Naive B cell (primary cell): Measurements from ENCODE around the gene PIGN. TPM values are rescaled to one million over a fixed set of nuclear protein-coding genes. Genes with fewer than 3 reads are reported as not detected.

Source experiments
- ATAC-seq, 2 donors: fragments of 150-1000 bp; cut with Tn5 transposase; 2 replicates each; pipeline ENCODE4 v1.10.0; 2021; ENCODE audit warnings: low read depth in 2 of 2, mild to moderate bottlenecking in 2 of 2, moderate library complexity in 2 of 2
- DNase-seq: peaks from one replicate; pipeline ENCODE4 v3.0.0; 2022
- H3K27ac Mint-ChIP-seq, 6 donors: one replicate each; pipeline ENCODE4 v1.8.0; 2020 to 2022; ENCODE audit warnings: mild to moderate bottlenecking in 6 of 6, mixed read lengths in 6 of 6, moderate library complexity in 5 of 6, inconsistent platforms in 2 of 6
- H3K27me3 Mint-ChIP-seq, 3 donors: one replicate each; pipeline ENCODE4 v1.8.0; 2021 to 2022; ENCODE audit warnings: mixed read lengths in 3 of 3, mild to moderate bottlenecking in 1 of 3
- H3K36me3 Mint-ChIP-seq, 2 donors: one replicate each; pipeline ENCODE4 v1.8.0; 2020 to 2022; ENCODE audit warnings: mixed read lengths in 2 of 2, inconsistent platforms in 1 of 2, mild to moderate bottlenecking in 1 of 2
- H3K4me1 Mint-ChIP-seq, 3 donors: one replicate each; pipeline ENCODE4 v1.8.0; 2020 to 2022; ENCODE audit warnings: mixed read lengths in 3 of 3, inconsistent platforms in 1 of 3, mild to moderate bottlenecking in 1 of 3, moderate library complexity in 1 of 3
- H3K4me3 Mint-ChIP-seq, 8 donors: one replicate each; pipeline ENCODE4 v1.8.0; 2020 to 2022; ENCODE audit warnings: mild to moderate bottlenecking in 8 of 8, mixed read lengths in 8 of 8, moderate library complexity in 8 of 8, inconsistent platforms in 2 of 8
- H3K9me3 Mint-ChIP-seq, 7 donors: one replicate each; pipeline ENCODE4 v1.8.0; 2020 to 2022; ENCODE audit warnings: mixed read lengths in 7 of 7, mild to moderate bottlenecking in 5 of 7, inconsistent platforms in 2 of 7, moderate library complexity in 1 of 7
- polyA plus RNA-seq, 6 donors: library from polyadenylated mRNA; unstranded; fragments of 300-500 nt; fragmentation: Illumina TruSeq; gene quantifications; one replicate each; pipeline ENCODE4 v1.2.3, GENCODE V29; 2021; ENCODE audit warnings: low read depth in 6 of 6

PIGN gene
- polyA plus RNA-seq, 6 donors from 2014 or later = 6.4 to 18.5 (median 14.7) TPM

DNA sequence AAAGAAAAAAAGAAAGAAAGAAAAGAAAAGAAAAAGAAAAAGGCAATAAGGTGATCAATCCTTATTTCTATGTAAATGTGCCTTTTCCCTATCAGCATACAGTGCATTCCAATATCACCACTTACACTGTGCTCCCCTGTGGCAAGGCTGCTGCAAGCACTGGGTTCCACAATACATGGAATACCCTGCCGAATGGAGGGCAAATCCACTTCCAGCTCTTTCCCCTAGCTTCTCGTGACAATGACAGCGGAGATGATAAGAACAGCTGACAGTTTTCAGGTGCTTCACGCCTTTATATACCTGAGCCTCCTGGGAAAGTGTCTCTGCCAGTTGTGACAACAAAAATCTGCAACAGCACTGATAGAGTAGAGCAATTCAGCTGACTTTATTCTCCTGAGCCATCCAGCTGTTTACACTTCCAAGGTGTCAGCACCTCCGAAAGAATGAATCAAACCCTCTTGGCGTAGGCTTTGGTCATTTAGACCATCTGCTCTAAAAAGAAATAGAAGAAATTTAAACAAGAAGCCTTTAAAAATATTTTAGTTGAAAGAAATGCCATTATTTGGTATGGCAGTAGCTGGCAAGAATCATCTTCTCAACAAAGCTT is 158.8 kb downstream of the PIGN start:
- H3K4me3 Mint-ChIP-seq = no peak overlapping the region
- H3K27me3 Mint-ChIP-seq = peaks cover 6 to 20% (median 18%) of the 10 kb centered on the region in 3 donors
- ATAC-seq (no peak), DNase-seq (no peak)
- H3K9me3 Mint-ChIP-seq = peaks cover 0 to 10% (median 0%) of the 10 kb centered on the region in 7 donors
- H3K36me3 Mint-ChIP-seq = no peaks in the 10 kb centered on the region
- H3K4me1 Mint-ChIP-seq = no peaks in the 10 kb centered on the region
- no peak overlapping the region for H3K27ac Mint-ChIP-seq

DNA sequence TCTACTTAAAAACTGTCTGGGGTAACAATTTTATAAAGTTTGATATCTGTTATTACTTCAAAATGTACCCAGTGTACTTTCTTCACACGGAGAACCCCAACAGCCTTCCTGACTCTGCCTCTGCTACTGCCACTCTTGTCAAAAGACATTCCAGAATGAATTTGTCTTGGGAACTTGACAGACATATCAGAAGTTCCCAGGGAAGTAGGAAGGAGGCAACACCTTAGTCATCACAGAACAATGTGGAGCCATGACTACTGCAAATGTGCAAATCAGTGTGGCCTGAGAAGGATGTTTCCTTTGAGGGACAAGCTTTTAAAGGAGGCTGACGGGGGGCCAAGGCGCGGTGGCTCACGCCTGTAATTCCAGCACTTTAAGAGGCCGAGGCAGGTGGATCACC is 160.3 kb downstream of the PIGN start:
- ATAC-seq (no peak), DNase-seq (no peak)
- H3K27ac Mint-ChIP-seq = no peak overlapping the region
- H3K27me3 Mint-ChIP-seq = peaks cover 6 to 20% (median 18%) of the 10 kb centered on the region in 3 donors
- no peaks in the 10 kb centered on the region for H3K4me1 Mint-ChIP-seq
- peaks cover 0 to 8% (median 0%) of the 10 kb centered on the region in 7 donors for H3K9me3 Mint-ChIP-seq
- no peak overlapping the region for H3K4me3 Mint-ChIP-seq
- H3K36me3 Mint-ChIP-seq = no peaks in the 10 kb centered on the region

DNA sequence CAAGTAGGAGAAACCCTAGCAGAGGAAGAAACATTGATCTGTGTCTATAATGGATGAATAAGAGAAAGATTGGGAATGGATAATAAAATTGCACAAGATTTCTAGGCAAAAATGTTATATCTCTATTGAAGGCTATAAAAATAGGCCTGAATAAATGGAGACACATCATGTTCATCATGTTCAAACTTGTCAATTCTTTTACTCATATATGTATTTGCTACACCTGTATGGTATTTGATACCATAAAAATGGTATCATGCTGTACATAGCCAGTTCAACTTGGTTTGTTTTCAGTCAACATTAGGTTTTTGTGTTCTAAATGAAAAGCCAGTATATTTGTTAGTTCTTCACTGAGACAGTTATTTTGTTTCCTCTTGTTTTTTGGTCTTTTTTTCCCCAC is 161.9 kb downstream of the PIGN start:
- peaks cover 0 to 10% (median 0%) of the 10 kb centered on the region in 7 donors for H3K9me3 Mint-ChIP-seq
- H3K27me3 Mint-ChIP-seq = peaks cover 6 to 23% (median 20%) of the 10 kb centered on the region in 3 donors
- no peaks in the 10 kb centered on the region for H3K4me1 Mint-ChIP-seq
- H3K27ac Mint-ChIP-seq = no peak overlapping the region
- no peak overlapping the region for H3K4me3 Mint-ChIP-seq
- no peak for DNase-seq
- H3K36me3 Mint-ChIP-seq = no peaks in the 10 kb centered on the region
- no peak for ATAC-seq

DNA sequence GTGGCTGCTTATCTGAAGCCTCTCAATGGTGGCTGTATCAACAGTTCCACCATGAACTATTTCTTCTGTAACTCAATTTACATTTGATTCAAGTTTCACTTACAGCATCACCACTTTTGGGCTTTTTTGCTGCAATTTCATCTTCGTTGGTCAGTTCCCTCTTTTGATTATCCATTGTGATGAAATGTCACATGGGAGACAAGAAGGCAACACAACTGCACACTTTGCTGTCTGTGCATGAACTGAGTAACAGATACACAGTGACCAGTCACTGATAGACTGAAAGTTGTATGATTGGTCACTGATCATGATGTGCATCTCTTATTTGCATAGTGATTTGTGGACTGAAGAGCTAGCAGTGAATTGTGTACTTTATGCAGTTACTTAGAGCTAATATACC is 163.3 kb downstream of the PIGN start:
- no peak overlapping the region for H3K27ac Mint-ChIP-seq
- DNase-seq (no peak), ATAC-seq (no peak)
- H3K27me3 Mint-ChIP-seq = peaks cover 14 to 28% (median 25%) of the 10 kb centered on the region in 3 donors
- H3K4me1 Mint-ChIP-seq = no peaks in the 10 kb centered on the region
- H3K9me3 Mint-ChIP-seq = peaks cover 0 to 8% (median 0%) of the 10 kb centered on the region in 7 donors
- no peaks in the 10 kb centered on the region for H3K36me3 Mint-ChIP-seq
- no peak overlapping the region for H3K4me3 Mint-ChIP-seq

DNA sequence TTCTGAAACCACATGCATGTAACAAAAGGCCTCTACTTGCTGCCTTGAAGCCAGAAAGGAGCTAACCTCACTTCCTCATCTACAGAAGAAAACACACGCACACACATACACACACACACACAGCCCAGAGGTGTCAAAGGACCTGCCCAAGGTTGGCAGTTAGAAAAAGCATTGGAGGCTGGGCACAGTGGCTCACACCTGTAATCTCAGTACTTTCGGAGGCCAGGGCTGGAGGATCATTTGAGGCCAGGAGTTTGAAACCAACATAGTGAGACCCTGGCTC is 168.2 kb downstream of the PIGN start:
- H3K4me3 Mint-ChIP-seq = no peak overlapping the region
- ATAC-seq (no peak), DNase-seq (no peak)
- no peak overlapping the region for H3K27ac Mint-ChIP-seq
- peaks cover 7 to 19% (median 15%) of the 10 kb centered on the region in 3 donors for H3K27me3 Mint-ChIP-seq
- H3K36me3 Mint-ChIP-seq = no peaks in the 10 kb centered on the region
- peaks cover 0 to 8% (median 0%) of the 10 kb centered on the region in 7 donors for H3K9me3 Mint-ChIP-seq
- H3K4me1 Mint-ChIP-seq = no peaks in the 10 kb centered on the region

DNA sequence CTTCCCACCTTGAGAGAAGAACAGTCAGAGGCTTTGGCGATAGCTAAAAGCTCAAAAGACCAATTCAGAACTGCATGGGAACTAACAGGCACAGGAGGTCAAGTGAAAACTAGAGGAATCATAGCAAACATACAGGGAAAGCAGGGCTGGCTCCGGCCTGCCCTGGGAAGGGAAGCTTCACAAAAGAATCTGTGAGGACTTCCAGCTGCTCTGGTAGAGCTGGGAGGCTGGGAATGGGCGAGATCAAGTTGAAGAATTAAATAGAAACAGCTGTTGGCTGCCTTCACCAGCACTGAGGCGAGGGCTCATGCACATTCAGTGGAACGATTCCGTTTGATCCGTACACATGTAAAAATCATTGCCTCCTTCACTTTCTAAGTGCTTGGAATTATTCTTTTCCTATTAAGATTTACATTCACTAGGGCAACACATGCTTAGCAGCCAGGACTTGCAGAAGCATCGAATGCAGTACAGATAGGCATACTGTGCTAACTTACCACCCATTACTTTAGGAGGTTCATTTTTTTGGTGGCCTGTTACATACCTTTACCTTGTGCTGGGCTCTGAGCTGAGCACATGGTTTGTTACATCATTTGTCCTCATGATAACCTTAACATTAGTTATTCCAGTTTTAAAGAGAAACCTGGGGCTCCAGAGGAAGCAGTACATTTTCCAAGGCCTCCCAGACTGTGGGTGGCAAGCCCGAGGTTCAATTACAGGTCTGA is 168.7 kb downstream of the PIGN start:
- DNase-seq (no peak), ATAC-seq (no peak)
- H3K4me3 Mint-ChIP-seq = no peak overlapping the region
- peaks cover 7 to 19% (median 15%) of the 10 kb centered on the region in 3 donors for H3K27me3 Mint-ChIP-seq
- H3K4me1 Mint-ChIP-seq = no peaks in the 10 kb centered on the region
- H3K27ac Mint-ChIP-seq = no peak overlapping the region
- no peaks in the 10 kb centered on the region for H3K36me3 Mint-ChIP-seq
- peaks cover 0 to 8% (median 0%) of the 10 kb centered on the region in 7 donors for H3K9me3 Mint-ChIP-seq

DNA sequence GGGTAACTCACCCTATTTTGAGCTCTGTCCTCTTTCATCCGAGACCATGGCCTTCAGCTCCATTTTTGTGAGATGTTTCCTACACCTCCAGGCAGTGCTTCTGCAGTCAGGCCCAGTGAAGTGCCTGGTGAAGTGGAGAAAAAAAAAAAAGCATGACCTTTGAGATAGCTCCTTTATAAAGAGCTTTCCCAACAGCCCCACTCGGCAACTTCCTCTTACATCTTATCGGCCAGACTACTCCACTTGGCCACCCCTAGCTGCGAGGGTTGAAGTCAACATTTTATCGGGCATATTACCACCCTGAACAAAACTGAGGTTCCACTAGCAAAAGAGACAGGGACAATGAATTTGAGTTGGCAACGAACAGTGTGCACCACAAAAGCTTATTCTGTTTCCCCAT is 169.2 kb downstream of the PIGN start:
- Mint-ChIP-seq H3K36me3 (no peaks in the 10 kb centered on the region), H3K27ac (no peak overlapping the region), H3K4me3 (no peak overlapping the region), H3K9me3 (peaks cover 0 to 8% (median 0%) of the 10 kb centered on the region in 7 donors), H3K4me1 (no peaks in the 10 kb centered on the region), H3K27me3 (peaks cover 7 to 19% (median 15%) of the 10 kb centered on the region in 3 donors)
- DNase-seq (no peak), ATAC-seq (no peak)

DNA sequence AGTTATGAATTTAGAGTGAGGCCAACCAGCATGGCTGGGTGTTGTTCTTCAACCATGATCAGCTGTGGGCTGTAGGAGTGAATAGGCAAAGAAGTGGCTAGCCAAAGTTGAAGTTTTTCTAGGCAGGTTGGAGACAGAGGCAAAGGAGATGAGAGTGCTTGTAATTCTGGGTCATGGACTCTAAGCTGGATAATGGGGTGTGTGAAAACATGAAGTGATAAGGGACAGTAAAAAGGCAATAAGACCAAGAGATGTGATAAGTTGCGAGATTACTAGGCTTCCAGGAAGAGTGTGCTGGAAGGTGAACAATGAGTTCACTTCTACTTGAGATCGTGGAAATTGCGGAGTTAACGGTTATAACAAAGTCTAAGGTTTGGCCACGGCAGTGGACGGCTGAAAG is 175.4 kb downstream of the PIGN start:
- Mint-ChIP-seq H3K4me3 (no peak overlapping the region), H3K36me3 (no peaks in the 10 kb centered on the region), H3K27ac (no peak overlapping the region), H3K4me1 (no peaks in the 10 kb centered on the region), H3K9me3 (peaks cover 0 to 9% (median 4%) of the 10 kb centered on the region in 7 donors), H3K27me3 (peaks cover 11 to 13% (median 12%) of the 10 kb centered on the region in 3 donors)
- no peak for DNase-seq
- ATAC-seq = no peak

DNA sequence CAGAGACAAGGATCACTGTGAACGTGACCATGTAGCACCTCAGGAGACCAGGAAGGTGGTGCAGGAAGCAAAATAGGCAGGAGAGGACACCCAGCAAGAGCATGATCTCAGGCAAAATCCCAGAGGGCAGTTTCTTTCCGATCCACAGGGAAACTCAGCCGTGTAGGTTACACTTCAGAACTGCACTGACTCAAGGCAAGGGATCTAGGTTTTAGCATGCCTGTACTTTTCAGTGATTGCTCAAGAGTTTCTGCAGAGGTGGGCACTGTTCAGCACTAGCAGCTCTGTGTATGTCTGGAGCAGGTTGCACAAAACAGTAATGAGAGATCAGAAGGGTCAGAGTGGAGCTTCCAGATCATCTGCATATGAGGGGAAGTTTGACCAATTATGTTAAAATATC is 177.3 kb downstream of the PIGN start:
- H3K4me1 Mint-ChIP-seq = no peaks in the 10 kb centered on the region
- peaks cover 0 to 18% (median 13%) of the 10 kb centered on the region in 7 donors for H3K9me3 Mint-ChIP-seq
- peaks cover 11 to 13% (median 13%) of the 10 kb centered on the region in 3 donors for H3K27me3 Mint-ChIP-seq
- ATAC-seq (no peak), DNase-seq (no peak)
- no peak overlapping the region for H3K4me3 Mint-ChIP-seq
- H3K27ac Mint-ChIP-seq = no peak overlapping the region
- H3K36me3 Mint-ChIP-seq = no peaks in the 10 kb centered on the region

DNA sequence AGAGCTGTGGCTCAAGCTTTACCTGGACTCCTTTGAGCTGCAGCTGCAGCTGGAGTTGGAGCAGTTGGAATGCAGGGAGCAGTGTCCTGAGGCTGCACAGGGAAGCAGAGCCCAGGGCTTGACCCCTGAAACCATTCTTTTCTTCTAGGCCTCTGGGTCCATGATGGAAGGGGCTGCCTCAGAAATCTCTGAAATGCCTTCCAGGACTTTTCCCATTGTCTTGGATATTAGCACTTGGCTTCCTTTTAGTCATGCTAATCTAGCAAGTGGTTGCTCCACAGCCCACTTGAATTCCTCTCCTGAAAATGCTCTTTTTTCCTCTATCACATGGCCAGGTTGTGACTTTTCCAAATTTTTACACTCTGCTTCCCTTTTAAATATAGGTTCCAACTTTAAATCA is 185.5 kb downstream of the PIGN start:
- DNase-seq (no peak), ATAC-seq (no peak)
- Mint-ChIP-seq H3K9me3 (peaks cover 8 to 35% (median 22%) of the 10 kb centered on the region in 7 donors), H3K4me1 (no peaks in the 10 kb centered on the region), H3K4me3 (no peak overlapping the region), H3K36me3 (peaks cover 0 to 8% of the 10 kb centered on the region in 2 donors), H3K27ac (no peak overlapping the region), H3K27me3 (peaks cover 24 to 27% (median 26%) of the 10 kb centered on the region in 3 donors)

DNA sequence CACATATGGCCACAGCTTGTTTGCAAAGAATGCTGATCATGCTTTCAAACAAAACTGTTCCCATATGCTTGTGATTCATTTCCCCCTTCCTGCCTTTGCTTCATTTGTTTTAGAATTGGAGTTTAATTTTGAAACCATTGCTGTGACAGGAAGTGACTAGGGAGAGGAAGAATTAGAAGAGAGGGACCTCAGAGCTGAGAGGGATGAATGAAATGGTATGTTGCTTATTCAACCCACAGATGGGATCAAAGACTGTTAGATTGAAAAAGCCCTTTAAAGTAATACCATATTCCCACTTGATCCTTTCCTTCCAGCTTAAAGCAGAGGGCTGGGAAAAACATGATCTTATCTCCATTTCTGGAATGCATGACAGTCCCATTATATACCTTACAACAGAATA is 187.9 kb downstream of the PIGN start:
- Mint-ChIP-seq H3K36me3 (peaks cover 0 to 8% of the 10 kb centered on the region in 2 donors), H3K27me3 (peaks cover 20 to 27% (median 24%) of the 10 kb centered on the region in 3 donors), H3K9me3 (peaks cover 3 to 25% (median 15%) of the 10 kb centered on the region in 7 donors), H3K4me3 (no peak overlapping the region), H3K27ac (no peak overlapping the region), H3K4me1 (no peaks in the 10 kb centered on the region)
- ATAC-seq (no peak), DNase-seq (no peak)

DNA sequence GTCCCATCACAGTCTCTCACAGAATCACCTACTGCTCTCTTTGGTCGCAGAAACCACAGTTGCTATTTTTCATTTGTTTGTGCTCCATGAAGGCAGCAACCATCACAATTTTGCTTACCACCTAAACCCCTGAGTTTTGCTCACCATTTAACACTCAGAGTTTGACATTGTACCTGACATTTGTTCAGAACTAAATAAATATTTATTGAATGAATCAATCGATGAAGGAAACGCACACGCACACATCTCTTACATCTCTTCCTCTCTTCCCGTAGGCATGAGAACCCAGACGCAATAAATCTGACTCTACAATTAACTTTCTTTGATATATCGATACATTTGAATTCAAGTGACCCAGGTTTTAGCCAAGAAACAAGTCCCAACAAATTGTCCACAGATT is 188.5 kb downstream of the PIGN start:
- ATAC-seq (no peak), DNase-seq (no peak)
- peaks cover 0 to 8% of the 10 kb centered on the region in 2 donors for H3K36me3 Mint-ChIP-seq
- no peak overlapping the region for H3K4me3 Mint-ChIP-seq
- peaks cover 15 to 29% (median 22%) of the 10 kb centered on the region in 3 donors for H3K27me3 Mint-ChIP-seq
- H3K9me3 Mint-ChIP-seq = peaks cover 3 to 25% (median 15%) of the 10 kb centered on the region in 7 donors
- H3K27ac Mint-ChIP-seq = no peak overlapping the region
- no peaks in the 10 kb centered on the region for H3K4me1 Mint-ChIP-seq

DNA sequence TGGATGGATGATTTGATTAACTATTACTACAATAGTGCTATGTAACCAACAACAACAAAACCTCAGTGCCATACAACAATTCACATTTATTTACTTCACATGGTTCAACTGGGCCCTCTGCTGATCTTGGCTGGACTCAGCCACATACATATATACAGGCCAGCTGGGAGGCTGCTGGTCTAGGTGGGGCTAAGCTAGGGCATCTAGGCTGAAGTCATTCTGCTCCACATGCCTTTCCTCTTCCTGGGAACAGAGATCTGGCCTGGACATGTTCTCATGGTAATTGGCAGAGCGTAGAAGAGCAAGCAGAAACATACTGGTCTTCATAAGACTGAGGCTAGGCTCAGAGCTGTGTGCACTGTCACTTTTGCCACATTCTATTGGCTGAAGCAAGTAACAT is 191.2 kb downstream of the PIGN start:
- no peak for DNase-seq
- Mint-ChIP-seq H3K27me3 (peaks cover 9 to 32% (median 13%) of the 10 kb centered on the region in 3 donors), H3K9me3 (peaks cover 0 to 12% (median 6%) of the 10 kb centered on the region in 7 donors), H3K4me3 (no peak overlapping the region), H3K4me1 (no peaks in the 10 kb centered on the region), H3K27ac (no peak overlapping the region), H3K36me3 (peaks cover 0 to 8% of the 10 kb centered on the region in 2 donors)
- ATAC-seq = no peak

DNA sequence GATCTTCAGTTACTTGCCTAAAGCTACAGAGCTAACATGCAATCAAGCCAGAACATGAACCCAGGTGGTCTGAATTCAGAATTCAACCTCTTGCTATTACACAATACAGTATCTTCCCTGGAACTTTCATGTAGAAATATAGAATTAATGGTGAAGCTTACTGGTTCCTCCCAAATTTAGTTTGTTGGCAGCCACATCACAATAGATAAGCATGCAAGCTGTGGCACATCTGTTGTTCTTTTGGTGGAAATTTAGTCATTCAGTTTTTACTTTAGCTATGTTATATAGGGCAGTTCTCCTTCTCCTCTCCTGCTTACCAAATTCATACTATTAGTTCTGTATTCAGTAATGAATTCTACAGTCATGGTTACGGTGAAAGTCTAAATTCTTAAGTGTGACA is 193.0 kb downstream of the PIGN start:
- Mint-ChIP-seq H3K36me3 (no peaks in the 10 kb centered on the region), H3K4me3 (no peak overlapping the region), H3K27ac (no peak overlapping the region), H3K4me1 (no peaks in the 10 kb centered on the region), H3K9me3 (peaks cover 0 to 3% (median 0%) of the 10 kb centered on the region in 7 donors), H3K27me3 (peaks cover 12 to 26% (median 15%) of the 10 kb centered on the region in 3 donors)
- ATAC-seq = no peak
- DNase-seq = no peak
